ENCODE data around the gene ZNF784. TPM values are rescaled to one million over a fixed set of nuclear protein-coding genes. Genes with fewer than 3 reads are reported as not detected.

The ZNF784 gene
- total and polyA plus RNA-seq, 2 experiments from 2014 or later = 1.3 to 3.0 TPM

DNA sequence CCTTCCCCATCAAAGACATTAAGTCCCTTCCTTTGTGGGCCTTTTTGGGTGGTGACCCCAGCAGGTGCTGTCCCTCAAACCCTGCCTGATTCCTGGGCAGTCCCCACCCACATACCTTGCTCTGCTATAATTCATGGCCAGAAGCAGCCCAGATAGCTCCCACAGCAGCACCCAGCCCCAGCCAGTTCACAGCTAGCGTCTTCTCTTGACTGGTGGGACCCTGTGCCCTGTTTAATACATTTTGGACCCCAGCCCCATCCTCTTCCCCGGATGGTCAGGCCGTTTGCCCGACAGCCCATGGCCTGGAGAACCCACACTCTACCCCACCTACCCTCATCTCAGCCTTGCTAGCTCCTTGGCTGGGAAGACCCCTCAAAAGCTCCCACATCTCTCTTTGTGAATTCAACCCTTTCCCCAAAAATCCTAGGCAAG lies 25.8 kb upstream of the ZNF784 start:
- no peak for TF ChIP-seq EZH2phosphoT487 (IDR thresholded peaks at IDR 0.05; ENCODE audit: insufficient read depth, low read depth)
- TF ChIP-seq EZH2 (IDR thresholded peaks at IDR 0.05; ENCODE audit: insufficient read depth, poor library complexity, severe bottlenecking) = no peak
- no peak overlapping the region for H3K4me2 ChIP-seq (ENCODE audit: unreplicated experiment)
- H3F3A ChIP-seq (ENCODE audit: insufficient read depth) = 0 out of 2 replicates have a peak, but pooled peaks cover 4% of the 10 kb centered on the region
- in situ Hi-C loops (cut with MboI) = loop anchor here (25.0 kb wide), 1 partner anchor 1188 kb away; the partner anchor contains the start of genes CDC42EP5 and LENG9
- H4K20me1 ChIP-seq (ENCODE audit: insufficient read depth) = no peaks in the 10 kb centered on the region
- no peak overlapping the region for H3K9ac ChIP-seq
- H3K27me3 ChIP-seq (replicated peaks; ENCODE audit: insufficient read depth) = no peaks in the 10 kb centered on the region
- no peaks in the 10 kb centered on the region for H3K9me2 ChIP-seq (ENCODE audit: insufficient read depth)
- no peak overlapping the region for H3K4me3 ChIP-seq
- WGBS, 2 experiments (ENCODE audit: low coverage in 1 of 2, low lambda C conversion rate in 2 of 2, missing lambda C conversion rate in 2 of 2) = 83 to 91% methylated on average over 4 of the region's 4 CpGs
- H3K79me2 ChIP-seq (ENCODE audit: insufficient read depth) = peaks cover 27% of the 10 kb centered on the region
- no peaks in the 10 kb centered on the region for H3K9me3 ChIP-seq (ENCODE audit: low read depth)
- peaks cover 8% of the 10 kb centered on the region; the same call in 1 of the 2 replicates for H3K4me1 ChIP-seq (ENCODE audit: insufficient read depth)
- DNase-seq = no peak
- no peak overlapping the region for H2AFZ ChIP-seq
- peaks cover 5% of the 10 kb centered on the region; the same call in 1 of the 2 replicates for H3K36me3 ChIP-seq (ENCODE audit: low read depth)
- no peak overlapping the region for H3K27ac ChIP-seq

DNA sequence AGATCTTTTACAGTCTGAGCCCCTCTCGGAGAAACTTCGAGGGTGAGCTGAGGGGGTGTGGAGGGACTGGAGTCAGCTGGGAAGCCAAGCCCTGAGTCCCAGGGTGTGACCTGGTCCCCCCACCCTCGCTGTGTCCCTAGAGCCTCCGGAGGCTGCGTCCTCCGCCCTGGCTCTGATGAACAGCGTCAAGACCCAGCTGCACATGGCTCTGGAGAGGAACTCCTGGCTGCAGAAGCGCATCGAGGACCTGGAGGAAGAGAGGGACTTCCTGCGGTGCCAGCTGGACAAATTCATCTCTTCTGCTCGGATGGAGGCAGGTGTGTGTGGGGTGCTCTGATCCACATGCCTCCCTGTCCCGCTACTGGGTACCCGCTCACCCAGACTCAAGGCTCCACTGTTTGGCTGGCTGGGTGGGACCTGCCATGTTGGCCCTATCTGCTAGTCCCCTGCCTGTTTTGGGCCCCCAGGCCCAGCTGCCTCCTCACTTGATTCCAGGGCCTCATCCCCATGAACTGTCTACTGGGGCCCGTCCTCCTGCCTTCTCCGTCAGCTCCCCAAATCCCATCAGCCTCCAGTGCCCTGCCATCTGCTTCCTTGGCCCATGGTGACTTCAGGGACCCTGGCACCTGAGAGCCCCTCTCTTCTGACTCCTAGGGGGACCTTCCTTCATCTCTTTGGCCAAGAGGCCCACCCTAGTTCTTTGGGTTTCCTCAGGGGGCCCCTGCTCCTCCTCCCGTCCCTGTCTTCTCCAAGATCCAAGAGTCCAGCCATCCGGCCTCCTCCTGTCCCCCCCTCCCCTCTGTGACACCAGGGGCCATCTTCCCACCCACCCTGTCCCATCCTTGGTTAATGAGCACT lies 25.1 kb upstream of the ZNF784 start:
- H3K9ac ChIP-seq = peak overlapping the region; percentile 82; the same call in 1 of the 2 replicates
- H3K4me2 ChIP-seq (ENCODE audit: unreplicated experiment) = no peak overlapping the region
- no peak overlapping the region for H2AFZ ChIP-seq
- in situ Hi-C loops (cut with MboI) = loop anchor here (25.0 kb wide), 2 partner anchors 512 to 1187 kb away; partner anchors contain the start of genes CDC42EP5, LENG9 and TNNT1
- no peak for DNase-seq
- H3K27ac ChIP-seq = no peak overlapping the region
- 0 out of 2 replicates have a peak, but pooled peaks cover 4% of the 10 kb centered on the region for H3F3A ChIP-seq (ENCODE audit: insufficient read depth)
- no peaks in the 10 kb centered on the region for H3K27me3 ChIP-seq (replicated peaks; ENCODE audit: insufficient read depth)
- peaks cover 31% of the 10 kb centered on the region for H3K79me2 ChIP-seq (ENCODE audit: insufficient read depth)
- TF ChIP-seq EZH2 (IDR thresholded peaks at IDR 0.05; ENCODE audit: insufficient read depth, poor library complexity, severe bottlenecking) (no peak), EZH2phosphoT487 (IDR thresholded peaks at IDR 0.05; ENCODE audit: insufficient read depth, low read depth) (no peak)
- H3K4me3 ChIP-seq = no peak overlapping the region
- no peaks in the 10 kb centered on the region for H4K20me1 ChIP-seq (ENCODE audit: insufficient read depth)
- 75 to 79% methylated on average over 17 of the region's 17 CpGs for WGBS, 2 experiments (ENCODE audit: low coverage in 1 of 2, low lambda C conversion rate in 2 of 2, missing lambda C conversion rate in 2 of 2)
- H3K4me1 ChIP-seq (ENCODE audit: insufficient read depth) = peaks cover 10% of the 10 kb centered on the region
- no peaks in the 10 kb centered on the region for H3K9me2 ChIP-seq (ENCODE audit: insufficient read depth)
- no peaks in the 10 kb centered on the region for H3K9me3 ChIP-seq (ENCODE audit: low read depth)
- H3K36me3 ChIP-seq (ENCODE audit: low read depth) = peaks cover 10% of the 10 kb centered on the region; the same call in 1 of the 2 replicates

DNA sequence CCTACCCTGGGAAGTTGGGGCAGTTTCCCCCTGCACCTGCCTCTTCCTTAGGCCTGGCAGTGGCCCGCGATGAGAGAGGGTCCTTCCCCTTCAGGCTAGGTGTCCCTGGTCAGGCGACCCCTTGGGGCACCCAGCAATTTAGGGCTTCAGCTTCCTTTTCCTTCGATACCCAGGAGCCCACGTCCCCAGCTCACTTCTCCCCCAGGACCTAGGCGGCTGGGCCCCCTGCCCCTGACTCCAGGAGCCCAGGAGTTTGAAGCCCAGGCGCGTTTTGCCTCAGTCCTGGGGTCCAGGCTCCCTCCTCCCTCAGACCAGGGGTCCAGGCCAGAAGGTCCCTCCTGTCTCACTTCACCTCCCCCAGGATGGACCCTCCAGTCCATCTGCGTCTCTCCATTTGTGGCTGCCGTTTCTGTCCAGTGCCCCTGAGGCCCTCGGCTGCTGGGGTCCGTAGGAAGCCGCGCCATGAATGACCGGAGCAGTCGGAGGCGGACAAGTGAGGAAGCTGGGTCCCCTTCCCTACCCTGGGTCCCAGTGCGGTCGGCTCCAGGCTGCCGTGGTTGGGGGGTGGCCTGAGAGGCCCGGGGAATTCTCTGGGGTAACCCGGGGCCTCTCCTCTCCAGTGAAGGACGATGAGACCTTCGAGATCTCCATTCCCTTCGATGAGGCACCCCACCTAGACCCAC lies 24.4 kb upstream of the ZNF784 start:
- in situ Hi-C loops (cut with MboI) = loop anchor here (25.0 kb wide), 1 partner anchor 511 kb away; the partner anchor contains the start of gene TNNT1
- Histone ChIP-seq H3K9me3 (ENCODE audit: low read depth) (no peaks in the 10 kb centered on the region), H3K79me2 (ENCODE audit: insufficient read depth) (peaks cover 39% of the 10 kb centered on the region), H3K9me2 (ENCODE audit: insufficient read depth) (no peaks in the 10 kb centered on the region), H3K4me1 (ENCODE audit: insufficient read depth) (peaks cover 12% of the 10 kb centered on the region), H3K27me3 (replicated peaks; ENCODE audit: insufficient read depth) (no peaks in the 10 kb centered on the region), H2AFZ (peak overlapping the region; percentile 75), H3K9ac (peak overlapping the region; percentile 82), H3K27ac (no peak overlapping the region), H3K36me3 (ENCODE audit: low read depth) (peaks cover 10% of the 10 kb centered on the region; the same call in 1 of the 2 replicates), H4K20me1 (ENCODE audit: insufficient read depth) (no peaks in the 10 kb centered on the region), H3K4me2 (ENCODE audit: unreplicated experiment) (peak overlapping the region; percentile 77), H3K4me3 (peak overlapping the region; percentile 73), H3F3A (ENCODE audit: insufficient read depth) (0 out of 2 replicates have a peak, but pooled peaks cover 4% of the 10 kb centered on the region)
- no peak for TF ChIP-seq EZH2phosphoT487 (IDR thresholded peaks at IDR 0.05; ENCODE audit: insufficient read depth, low read depth)
- no peak for TF ChIP-seq EZH2 (IDR thresholded peaks at IDR 0.05; ENCODE audit: insufficient read depth, poor library complexity, severe bottlenecking)
- DNase-seq = peak; percentile 11
- 49 to 56% methylated on average over 25 of the region's 25 CpGs for WGBS, 2 experiments (ENCODE audit: low coverage in 1 of 2, low lambda C conversion rate in 2 of 2, missing lambda C conversion rate in 2 of 2)
